HG03025 (cell line): ENCODE results near the gene SDHAF2.

Experiments
- ATAC-seq: cut with Tn5 transposase; IDR thresholded peaks from one replicate; pipeline ENCODE4 v1.9.1; 2021; ENCODE audit warnings: mild to moderate bottlenecking, moderate library complexity; ENCODE audit not compliant: unreplicated experiment, low FRiP score

Gene SDHAF2

DNA sequence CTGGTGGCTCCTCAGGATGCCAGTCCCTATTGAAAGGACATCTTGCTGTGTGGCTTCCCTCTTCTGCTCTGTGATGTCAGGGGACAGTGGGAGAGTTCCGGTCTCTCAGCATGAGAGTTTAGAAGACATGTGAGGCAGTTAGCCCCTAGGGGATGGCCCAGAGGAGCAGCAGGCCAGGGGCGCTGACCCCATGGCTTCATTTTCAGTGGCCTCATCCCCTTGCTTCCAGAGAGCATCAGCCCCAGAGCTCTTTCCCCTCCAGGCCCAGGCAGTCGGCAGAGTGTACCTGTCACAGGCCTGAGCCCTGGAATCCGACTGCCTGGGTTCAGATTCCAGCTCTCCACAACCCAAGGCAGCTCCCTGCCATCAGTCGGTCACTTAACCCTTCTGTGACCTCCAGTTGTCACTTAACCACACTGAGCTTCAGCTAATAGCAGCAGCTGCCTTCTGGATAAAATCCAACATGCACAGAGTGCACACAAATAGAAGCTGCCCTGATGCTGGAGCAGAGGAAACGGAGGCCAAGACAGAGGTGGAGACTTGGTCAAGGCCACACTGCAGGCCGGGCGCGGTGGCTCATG is 64.5 kb downstream of the SDHAF2 start:
- ATAC-seq = no peak

DNA sequence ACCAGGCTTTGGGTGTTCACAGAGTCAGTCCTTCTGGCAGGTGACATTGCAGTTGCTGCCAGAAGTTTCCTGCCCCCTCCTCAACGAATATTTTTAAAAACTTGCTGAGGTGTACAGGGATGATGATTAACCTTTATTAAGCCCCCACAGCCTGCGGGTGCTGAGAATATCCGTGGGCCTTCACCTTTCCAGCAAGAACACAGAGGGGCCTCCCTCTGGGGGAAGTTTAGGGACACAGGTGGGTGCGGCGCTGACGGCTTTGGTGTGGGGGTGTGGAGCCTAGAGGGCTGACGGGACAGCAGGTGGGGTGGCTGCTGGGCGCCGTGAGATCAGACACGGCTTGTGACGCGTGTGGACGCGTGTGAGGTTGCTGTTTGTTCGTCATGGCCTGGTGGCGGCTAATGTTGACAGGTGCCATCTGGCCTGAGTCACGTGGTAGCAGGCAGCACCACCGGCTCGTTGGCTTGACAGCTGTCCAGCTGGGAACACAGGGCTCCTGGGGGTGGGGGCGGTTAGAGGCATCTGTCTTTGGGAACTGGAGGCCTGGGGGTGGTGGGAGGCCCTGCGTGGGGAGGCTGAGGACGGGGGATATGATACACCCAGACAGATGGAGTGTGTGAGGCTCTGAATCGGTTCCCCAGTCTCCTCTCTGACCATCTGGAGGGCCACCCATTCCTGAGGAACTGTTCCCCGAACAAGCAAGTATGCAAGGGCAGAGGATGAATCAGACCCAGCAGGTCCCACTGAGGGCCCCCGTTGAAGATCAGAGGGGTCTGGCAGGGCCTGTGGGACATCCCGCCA is 66.1 kb downstream of the SDHAF2 start:
- ATAC-seq = no peak
